Bronchial smooth muscle cell (primary cell): Measurements from ENCODE around the gene KIF2C. TPM values are rescaled to one million over a fixed set of nuclear protein-coding genes. Genes with fewer than 3 reads are reported as not detected.

ENCODE experiments used
- total RNA-seq: library from RNA; depleted of rRNA; stranded (reverse); fragments of >200 nt; gene quantifications from 2 replicates; pipeline ENCODE4 v1.2.1, GENCODE V29; 2014

The KIF2C gene
- 0.60 and 4.4 TPM in 2 replicates for total RNA-seq

DNA sequence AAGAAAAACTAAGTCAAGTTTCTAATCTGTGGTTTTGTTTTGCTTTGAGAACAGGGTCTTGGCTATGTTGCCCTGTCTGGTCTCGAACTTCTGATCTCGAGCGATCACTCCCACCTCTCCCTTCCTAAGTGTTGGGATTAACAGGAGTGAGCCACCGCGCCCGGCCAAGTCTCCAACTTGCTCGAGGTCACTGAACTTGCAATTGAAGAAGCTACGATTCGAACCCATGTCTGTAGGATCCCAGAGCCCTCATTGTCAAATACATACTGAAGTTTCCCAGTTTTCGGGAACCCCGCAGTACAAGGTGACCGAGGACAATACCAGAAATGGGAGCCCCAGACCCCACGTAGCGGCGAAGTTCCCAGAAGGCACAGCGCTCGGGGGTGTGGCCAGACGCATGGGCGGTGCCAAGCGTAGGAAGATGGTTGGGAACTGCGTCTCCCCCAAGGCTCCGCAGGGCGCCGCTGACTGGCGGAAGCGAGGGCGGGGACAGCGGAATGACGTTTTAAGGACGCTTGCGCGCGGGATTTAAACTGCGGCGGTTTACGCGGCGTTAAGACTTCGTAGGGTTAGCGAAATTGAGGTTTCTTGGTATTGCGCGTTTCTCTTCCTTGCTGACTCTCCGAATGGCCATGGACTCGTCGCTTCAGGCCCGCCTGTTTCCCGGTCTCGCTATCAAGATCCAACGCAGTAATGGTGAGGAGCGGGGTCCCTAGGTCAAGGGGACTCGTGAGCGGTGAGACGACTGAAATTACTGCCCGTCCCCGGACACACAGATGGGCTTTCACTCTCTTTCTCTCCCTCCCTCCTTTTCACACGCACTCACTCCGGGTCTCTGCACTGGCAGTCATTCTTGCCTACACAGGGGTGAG lies at the start of gene KIF2C:
Gene KIF2C, plus strand, starts transcription at position 531 of the 872 bp plus-strand sequence. Its CDS starts 96 bp downstream, at position 627.

DNA sequence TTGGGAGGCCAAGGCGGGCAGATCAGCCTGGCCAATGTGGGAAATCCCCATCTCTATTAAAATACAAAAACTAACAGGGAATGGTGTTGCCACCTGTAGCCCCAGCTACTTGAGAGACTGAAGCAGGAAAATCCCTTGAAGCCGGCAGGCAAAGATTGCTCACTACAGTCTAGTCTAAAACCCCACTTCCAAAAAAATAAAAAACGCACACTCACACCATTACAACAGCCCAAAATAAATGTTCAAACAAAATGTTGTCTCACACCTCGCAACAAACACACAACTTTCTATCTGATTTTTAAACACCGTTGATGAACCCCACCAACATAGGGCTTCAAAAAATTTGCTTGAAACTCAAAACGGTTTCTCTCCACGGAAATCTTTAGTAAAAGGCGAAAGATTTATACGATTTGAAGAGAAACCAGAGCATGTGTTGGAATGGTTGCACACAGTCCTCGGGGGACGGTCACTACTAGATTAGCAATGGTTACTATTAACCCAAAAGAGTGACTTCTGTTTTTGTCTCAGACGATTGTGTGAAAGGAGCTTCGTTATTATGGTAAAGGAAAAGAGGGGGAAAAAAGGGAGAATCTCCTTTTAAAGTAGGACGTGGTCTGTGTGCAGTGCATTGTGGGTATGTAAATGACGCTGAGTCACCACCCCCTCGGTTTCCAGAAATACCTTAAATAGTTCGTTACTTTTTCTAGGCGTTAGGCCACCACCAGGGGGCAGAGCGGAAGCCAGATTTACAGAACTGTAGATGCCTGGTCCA lies 8.7 kb upstream of the KIF2C start, which contains the start of gene RNU5D-1:
Gene RNU5D-1, minus strand, starts transcription at position 430 of the 772 bp plus-strand sequence.

DNA sequence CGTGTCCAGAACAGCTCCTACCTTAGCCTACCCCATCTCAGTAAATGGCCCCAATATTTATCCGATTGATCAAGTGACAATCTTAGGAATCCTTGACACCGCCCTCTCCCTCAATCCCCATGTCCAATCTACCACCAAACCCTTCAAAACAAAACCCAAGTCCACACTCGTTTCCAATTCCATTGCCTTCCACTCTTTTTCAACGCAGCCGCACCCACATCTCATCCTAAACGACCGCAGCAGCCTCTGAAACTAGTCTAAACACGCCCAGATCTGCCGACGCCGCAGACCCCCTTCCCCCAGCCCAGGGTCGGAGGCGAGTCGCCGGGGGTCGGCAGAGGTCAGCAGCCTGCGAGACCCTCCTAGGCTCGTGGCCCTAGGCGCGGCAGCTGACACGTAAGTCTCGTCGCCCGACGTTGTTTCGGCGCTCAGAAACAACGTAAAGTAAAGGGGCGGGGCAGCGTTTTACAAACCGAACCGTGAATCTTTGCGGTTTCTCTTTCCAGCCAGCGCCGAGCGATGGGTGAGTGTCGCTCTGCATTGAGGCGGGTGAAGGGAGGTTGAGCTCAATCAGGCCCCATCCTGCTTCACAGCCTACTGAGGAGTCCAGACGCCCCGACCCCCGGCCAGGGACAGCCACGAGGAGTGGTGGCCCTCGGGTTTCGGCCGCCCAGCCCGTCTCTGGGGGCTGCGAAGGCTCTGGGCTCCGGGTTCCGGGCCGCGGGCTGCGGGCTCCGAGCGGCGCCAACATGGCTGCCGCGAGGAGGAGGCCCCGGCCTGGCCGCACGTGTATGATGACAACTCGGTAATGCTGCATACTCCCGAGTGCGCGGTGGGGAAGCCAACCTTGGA lies 35.7 kb downstream of the KIF2C start, which contains the start of gene RPS8:
Gene RPS8, plus strand, starts transcription at position 463 of the 852 bp plus-strand sequence. Its CDS starts 57 bp downstream, at position 520.

DNA sequence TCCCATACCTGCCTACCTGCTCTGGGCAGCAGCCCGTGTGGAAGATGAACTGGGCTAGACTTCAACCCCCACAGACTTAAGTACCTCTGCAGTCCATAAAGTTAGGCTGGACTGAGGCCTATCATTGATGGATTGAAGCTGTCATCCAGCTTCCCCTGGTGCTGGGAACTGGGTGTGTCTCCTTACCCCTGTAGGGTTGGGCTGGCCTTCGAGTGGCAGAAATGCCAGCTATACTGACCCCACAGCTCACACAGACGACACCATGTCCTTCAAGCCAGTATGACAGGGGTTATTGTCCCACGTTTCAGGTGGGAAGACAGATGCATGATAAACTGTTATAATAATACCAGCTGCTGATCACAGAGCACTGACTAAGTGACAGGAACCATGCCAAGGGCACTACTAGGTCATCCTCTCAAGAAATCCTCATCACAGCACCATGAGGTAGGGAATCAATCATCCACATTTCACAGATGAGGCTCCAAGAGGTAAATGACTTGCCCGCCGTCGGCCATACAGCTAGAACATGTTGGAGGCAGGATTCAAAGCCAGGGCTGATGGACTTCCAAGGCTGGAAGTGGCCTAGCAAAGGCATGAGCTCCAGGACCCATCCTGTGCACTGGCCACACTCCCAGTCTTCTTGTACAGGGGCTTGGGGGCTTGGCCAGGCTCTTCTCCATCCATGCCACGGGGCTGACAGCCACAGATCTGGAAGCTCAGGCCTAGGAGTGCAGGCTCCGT lies 48.7 kb downstream of the KIF2C start, which contains the start of gene BEST4:
Gene BEST4, minus strand, starts transcription at position 51 of the 741 bp plus-strand sequence. CDS start 465 bp downstream, outside the sequence.

DNA sequence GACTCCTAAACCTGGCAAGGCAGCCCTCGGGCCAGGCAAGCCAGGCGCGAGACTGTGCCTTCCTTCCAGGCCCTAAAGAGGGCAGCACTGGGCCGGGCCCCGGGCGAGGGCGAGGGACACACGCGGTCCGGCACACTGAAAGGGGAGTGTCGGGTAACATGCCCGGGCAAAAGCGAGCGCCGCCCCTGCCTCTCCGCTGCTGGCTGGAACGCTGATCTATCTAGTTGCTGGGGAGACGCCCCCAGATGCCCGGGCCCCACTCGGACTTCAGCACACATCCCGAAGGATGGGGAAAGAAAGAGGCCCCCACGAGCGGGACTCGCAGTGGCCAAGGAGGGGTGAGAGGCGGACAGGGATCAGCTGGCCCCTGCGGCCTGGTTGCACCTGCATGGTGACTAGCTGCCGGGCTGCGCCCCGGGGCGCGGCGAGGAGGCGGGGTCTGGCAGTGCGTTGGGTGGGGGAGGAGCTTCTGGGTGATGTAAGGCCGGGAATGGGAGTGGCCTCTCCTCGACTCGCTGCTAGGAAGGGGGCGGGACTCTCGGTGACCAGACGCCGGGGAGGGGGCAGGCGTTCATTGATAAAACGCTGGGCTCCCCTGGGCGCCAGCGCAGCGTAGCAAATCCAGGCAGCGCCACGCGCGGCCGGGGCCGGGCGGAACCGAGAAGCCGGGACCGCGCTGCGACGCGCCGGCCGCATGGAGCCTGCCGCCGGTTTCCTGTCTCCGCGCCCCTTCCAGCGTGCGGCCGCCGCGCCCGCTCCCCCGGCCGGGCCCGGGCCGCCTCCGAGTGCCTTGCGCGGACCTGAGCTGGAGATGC lies 60.3 kb downstream of the KIF2C start, which contains the start of gene PLK3:
Gene PLK3, plus strand, starts transcription at position 608 of the 815 bp plus-strand sequence. Its CDS starts 87 bp downstream, at position 695.

DNA sequence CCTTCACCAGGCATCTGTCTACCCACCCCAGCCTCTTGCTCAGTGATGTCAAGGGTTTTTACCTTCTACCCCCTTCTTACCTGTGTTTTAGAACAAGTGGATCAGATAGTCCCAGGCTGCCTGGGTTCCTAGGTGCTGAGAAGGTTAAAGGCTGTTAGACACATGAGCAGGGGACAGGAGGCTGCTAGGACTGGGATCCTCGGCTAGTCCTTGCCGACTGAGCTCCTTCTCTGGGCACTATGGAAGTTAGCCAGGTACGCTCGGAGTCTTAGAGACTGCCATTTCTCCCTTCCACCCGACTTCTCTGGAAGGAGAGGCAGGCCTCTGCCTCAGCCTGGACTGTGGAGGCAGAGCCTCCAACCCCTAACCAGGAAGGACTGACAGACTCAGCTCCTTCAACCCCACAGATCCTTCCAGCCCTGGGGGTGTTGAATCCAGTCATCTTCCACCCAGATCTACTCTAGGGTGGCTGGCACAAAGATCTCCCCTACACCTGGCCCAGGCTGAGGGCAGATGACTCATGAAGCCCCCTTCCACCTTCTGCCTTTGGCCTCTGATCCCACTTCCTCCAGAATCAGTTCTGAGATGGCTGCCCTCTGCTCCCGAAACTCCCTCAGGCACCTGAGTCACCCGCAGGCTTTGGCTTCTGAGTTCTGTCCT lies 67.2 kb downstream of the KIF2C start, which contains the start of gene DYNLT4:
Gene DYNLT4, minus strand, starts transcription at position 648 of the 660 bp plus-strand sequence. CDS start 683 bp downstream, outside the sequence.

DNA sequence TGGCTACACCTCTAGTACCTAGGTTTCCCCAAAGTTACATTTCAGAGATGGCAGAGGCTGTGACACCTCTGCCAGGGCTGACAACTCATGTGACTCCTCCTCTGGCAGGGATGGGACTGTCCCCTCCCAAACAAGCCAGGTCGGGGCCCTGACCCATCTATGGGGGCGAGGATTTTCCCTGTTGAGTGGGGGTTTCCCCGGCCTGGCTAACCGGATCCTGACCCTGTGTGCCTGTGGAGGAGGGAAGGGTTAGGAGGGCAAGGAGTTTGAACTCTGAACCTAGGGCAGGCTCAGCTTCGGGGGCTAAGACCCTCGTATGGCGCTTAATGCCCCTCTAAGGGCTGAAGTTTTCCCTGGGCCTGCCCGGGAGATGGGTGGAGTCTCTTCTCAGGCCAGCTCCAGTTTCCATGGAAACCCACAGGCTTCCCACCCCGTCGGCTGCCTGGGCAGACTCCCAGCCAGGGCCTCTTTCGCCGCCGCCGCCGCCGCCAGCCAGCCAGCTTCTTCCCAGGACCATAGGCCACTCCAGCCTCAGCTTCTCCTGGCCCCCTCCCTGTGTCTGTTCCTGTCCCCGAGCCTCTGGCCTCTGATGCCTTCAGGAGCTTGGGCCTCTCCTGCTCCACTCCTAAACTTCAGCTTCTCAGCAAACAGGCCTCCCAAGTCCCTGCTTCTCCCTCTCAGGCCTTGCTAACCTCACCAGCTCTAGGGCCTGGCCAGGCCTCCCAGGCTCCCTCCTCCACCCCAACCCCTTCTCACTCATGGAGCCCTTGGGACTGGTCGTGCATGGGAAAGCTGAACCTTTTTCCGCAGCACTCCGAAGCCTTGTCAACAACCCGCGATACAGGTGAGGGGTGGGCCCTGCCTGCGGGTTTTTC lies 68.7 kb downstream of the KIF2C start, which contains the start of gene BTBD19:
Gene BTBD19, plus strand, starts transcription at position 461 of the 875 bp plus-strand sequence. Its CDS starts 298 bp downstream, at position 759.

Other genes with a start within 250 kb of the KIF2C start
- 6.3 and 7.2 TPM in 2 replicates for gene TMEM53, start 65.4 kb upstream of the KIF2C start, total RNA-seq
- 2.6 and 3.5 TPM in 2 replicates for gene ARMH1, start 65.1 kb upstream of the KIF2C start, total RNA-seq
- gene RNU5D-1, start 8.7 kb upstream of the KIF2C start, total RNA-seq, result not detected in 2 replicates
- 1,417 and 1,701 TPM in 2 replicates for gene RPS8, start 35.7 kb downstream of the KIF2C start, total RNA-seq
- gene BEST4, start 48.3 kb downstream of the KIF2C start, total RNA-seq, result 0.16 and 0.26 TPM in 2 replicates
- 9.0 and 15.8 TPM in 2 replicates for gene PLK3, start 60.5 kb downstream of the KIF2C start, total RNA-seq
- gene DYNLT4, start 67.5 kb downstream of the KIF2C start, total RNA-seq, result not detected in 2 replicates
- gene BTBD19, start 68.7 kb downstream of the KIF2C start, total RNA-seq, result 4.5 and 5.8 TPM in 2 replicates
- 0.17 and 0.95 TPM in 2 replicates for gene PTCH2, start 103.4 kb downstream of the KIF2C start, total RNA-seq
- 41.5 and 49.6 TPM in 2 replicates for gene EIF2B3, start 246.8 kb downstream of the KIF2C start, total RNA-seq